ENCODE results near the gene GBX2. TPM values are rescaled to one million over a fixed set of nuclear protein-coding genes. Genes with fewer than 3 reads are reported as not detected.

The GBX2 gene
- total RNA-seq, 1 experiment from 2014 or later = 5.9 TPM

- H3K4me3 ChIP-seq (replicated peaks in 1 of 2; ENCODE audit: low read depth in 1 of 2, low read length in 2 of 2) = no peak overlapping the region
- no peaks in the 10 kb centered on the region; the same call in 1 of the 2 replicates for H4K20me1 ChIP-seq (ENCODE audit: insufficient read depth)
- ATAC-seq = no peak
- ChIA-PET RAD21 (ENCODE audit: low non-redundant PET in 1 of 2, low total read pairs in 2 of 2, uncharacterized antibody in 2 of 2, unreplicated experiment in 2 of 2) (interaction anchor here in 1 of 2 experiments (1.5 kb wide), 1 partner anchor 400 kb away, joined by 4 read pairs; no protein-coding TSS in a partner anchor), CTCF (interaction anchor here (0.8 to 8.8 kb wide), 5 partner anchors 9 to 414 kb away, joined by 3 to 112 read pairs (median 3); no protein-coding TSS in a partner anchor), POLR2A (no interaction called here)
- no peaks in the 10 kb centered on the region for H3K27me3 ChIP-seq (ENCODE audit: insufficient read depth, low read length)
- H3K36me3 ChIP-seq (ENCODE audit: control insufficient read depth in 1 of 2, insufficient read depth in 2 of 2, low read length in 2 of 2) = no peaks in the 10 kb centered on the region
- H3K9ac ChIP-seq (ENCODE audit: low read length) = no peak overlapping the region
- DNase-seq (ENCODE audit: low read depth, low spot score) = no peak
- intact Hi-C loops (cut with micrococcal nuclease) = loop anchor here (2.0 to 5.0 kb wide), 2 partner anchors 102 to 413 kb away; no protein-coding TSS in a partner anchor
- H2AFZ ChIP-seq (ENCODE audit: low read depth, low read length, poor library complexity, severe bottlenecking) = no peak overlapping the region
- peaks cover 32% of the 10 kb centered on the region for H3K79me2 ChIP-seq (ENCODE audit: insufficient read depth, low read length)
- no peak overlapping the region for H3K27ac ChIP-seq (ENCODE audit: low read depth, low read length)
- no TSS peak for BruUV-seq (replicated peaks)
- H3K4me1 ChIP-seq (ENCODE audit: control insufficient read depth in 1 of 2, insufficient read depth in 2 of 2, low read length in 2 of 2) = peaks cover 15 to 53% of the 10 kb centered on the region in 2 experiments
- no peaks in the 10 kb centered on the region for H3K9me2 ChIP-seq (ENCODE audit: insufficient read depth)
- no peak for TF ChIP-seq POLR2AphosphoS5 (IDR thresholded peaks at IDR 0.05; ENCODE audit: low read depth, low read length)
- no peak for TF ChIP-seq EZH2 (IDR thresholded peaks at IDR 0.05)
- no peak for TF ChIP-seq YY1 (IDR thresholded peaks at IDR 0.05; ENCODE audit: extremely low read depth, insufficient replicate concordance, low read depth, low read length)
- no peak for TF ChIP-seq REST (IDR thresholded peaks at IDR 0.05; ENCODE audit: low read depth)
- TF ChIP-seq POLR2A (IDR thresholded peaks at IDR 0.05; ENCODE audit: borderline replicate concordance, extremely low read depth, insufficient read depth, insufficient read length) = no peak
- TF ChIP-seq ELF1 (IDR thresholded peaks at IDR 0.05; ENCODE audit: borderline replicate concordance, low read depth) = no peak
- no peak for TF ChIP-seq SRF (IDR thresholded peaks at IDR 0.05; ENCODE audit: low read depth)
- no peak for TF ChIP-seq SIN3A (IDR thresholded peaks at IDR 0.05; ENCODE audit: low read depth)
- no peak for TF ChIP-seq ZNF274 (IDR thresholded peaks at IDR 0.05; ENCODE audit: low read depth, low read length)
- TF ChIP-seq RAD21 (IDR thresholded peaks at IDR 0.05; ENCODE audit: low read depth) = no peak
- TF ChIP-seq EZH2phosphoT487 (IDR thresholded peaks at IDR 0.05; ENCODE audit: borderline replicate concordance) = no peak
- no peak for TF ChIP-seq ZFX (IDR thresholded peaks at IDR 0.05)
- no peak for TF ChIP-seq SP1 (IDR thresholded peaks at IDR 0.05; ENCODE audit: low read depth)
- TF ChIP-seq CBX3 (IDR thresholded peaks at IDR 0.05; ENCODE audit: low read depth) = no peak
- no peak for TF ChIP-seq CEBPB (IDR thresholded peaks at IDR 0.05; ENCODE audit: low read depth)
- TF ChIP-seq CTCF (IDR thresholded peaks at IDR 0.05 in 2 of 3, conservative IDR thresholded peaks at IDR 0.05 in 1 of 3; ENCODE audit: borderline replicate concordance in 1 of 3, insufficient read depth in 1 of 3, low read depth in 2 of 3, low read length in 2 of 3) = no peak
- no peak for TF ChIP-seq ATF3 (IDR thresholded peaks at IDR 0.05)
- TF ChIP-seq MAX (IDR thresholded peaks at IDR 0.05) = no peak
- TF ChIP-seq EGR1 (IDR thresholded peaks at IDR 0.05; ENCODE audit: low read depth) = no peak
- no peaks in the 10 kb centered on the region; a peak in 1 of 4 replicates for H3K9me3 ChIP-seq (ENCODE audit: control insufficient read depth in 1 of 2, insufficient read depth in 1 of 2, low read depth in 1 of 2, low read length in 2 of 2)
- peak overlapping the region; percentile 45; the same call in 1 of the 2 replicates for H3K4me2 ChIP-seq (ENCODE audit: low read length)
These were observed 11.3 kb upstream of the GBX2 start for GRCh38 chr2:236179236-236180075.
